ENCODE data around the gene PDE8A. TPM values are rescaled to one million over a fixed set of nuclear protein-coding genes. Genes with fewer than 3 reads are reported as not detected.

Gene PDE8A
- total and polyA plus RNA-seq, 4 donors: 11.2 to 47.5 (median 16.6) TPM

- Histone ChIP-seq H3K27ac (ENCODE audit: low read depth in 1 of 2, low read length in 2 of 2) (no peak overlapping the region), H3K36me3 (ENCODE audit: control insufficient read depth in 4 of 4, insufficient read depth in 3 of 4, low read depth in 1 of 4, low read length in 3 of 4) (no peaks in the 10 kb centered on the region), H3K4me3 (ENCODE audit: low read depth in 1 of 3, low read length in 3 of 3) (no peak overlapping the region), H3K4me1 (ENCODE audit: control insufficient read depth in 4 of 4, insufficient read depth in 4 of 4, low read length in 3 of 4) (peaks cover 0 to 4% (median 1%) of the 10 kb centered on the region in 4 donors), H3K9ac (ENCODE audit: low read depth in 1 of 2, low read length in 2 of 2) (no peak overlapping the region), H3K9me3 (ENCODE audit: control insufficient read depth in 4 of 4, low read length in 3 of 4) (no peaks in the 10 kb centered on the region), H3K27me3 (ENCODE audit: control insufficient read depth in 4 of 4, insufficient read depth in 4 of 4, low read length in 3 of 4) (no peaks in the 10 kb centered on the region)
- TF ChIP-seq SP1 (IDR thresholded peaks at IDR 0.05): no peak
- TF ChIP-seq TAF1 (conservative IDR thresholded peaks at IDR 0.05): no peak
- TF ChIP-seq ZBTB33 (IDR thresholded peaks at IDR 0.05): no peak
- TF ChIP-seq ATF3 (IDR thresholded peaks at IDR 0.05): no peak
- no peak for TF ChIP-seq NR2F2 (IDR thresholded peaks at IDR 0.05)
- no peak for TF ChIP-seq RXRA (IDR thresholded peaks at IDR 0.05)
- no peak for TF ChIP-seq YY1 (IDR thresholded peaks at IDR 0.05)
- no peak for TF ChIP-seq MAX (IDR thresholded peaks at IDR 0.05)
- no peak for TF ChIP-seq GABPA (IDR thresholded peaks at IDR 0.05 in 1 of 2, conservative IDR thresholded peaks at IDR 0.05 in 1 of 2)
- no peak for TF ChIP-seq FOXA1 (IDR thresholded peaks at IDR 0.05)
- TF ChIP-seq CTCF (IDR thresholded peaks at IDR 0.05; ENCODE audit: low read depth, low read length, missing input control): no peak
- TF ChIP-seq HNF4A (conservative IDR thresholded peaks at IDR 0.05): no peak
- no peak for DNase-seq (ENCODE audit: low spot score)
- WGBS: 86% methylated on average over 2 of the region's 2 CpGs
Observed at GRCh38 chr15:85062560-85062959, 80.9 kb downstream of the PDE8A start.

- H3K36me3 ChIP-seq (ENCODE audit: control insufficient read depth in 4 of 4, insufficient read depth in 3 of 4, low read depth in 1 of 4, low read length in 3 of 4): peaks cover 0 to 2% (median 1%) of the 10 kb centered on the region in 4 donors
- H3K4me1 ChIP-seq (ENCODE audit: control insufficient read depth in 4 of 4, insufficient read depth in 4 of 4, low read length in 3 of 4): peaks cover 0 to 4% (median 1%) of the 10 kb centered on the region in 4 donors
- no peaks in the 10 kb centered on the region for H3K9me3 ChIP-seq (ENCODE audit: control insufficient read depth in 4 of 4, low read length in 3 of 4)
- H3K9ac ChIP-seq (ENCODE audit: low read depth in 1 of 2, low read length in 2 of 2): no peak overlapping the region
- WGBS: 95% methylated on average over 2 of the region's 2 CpGs
- no peak for TF ChIP-seq ATF3 (IDR thresholded peaks at IDR 0.05)
- no peak for TF ChIP-seq HNF4G (IDR thresholded peaks at IDR 0.05)
- no peak for TF ChIP-seq RXRA (IDR thresholded peaks at IDR 0.05)
- TF ChIP-seq GABPA (IDR thresholded peaks at IDR 0.05 in 1 of 2, conservative IDR thresholded peaks at IDR 0.05 in 1 of 2): no peak
- TF ChIP-seq REST (IDR thresholded peaks at IDR 0.05): no peak
- no peak for TF ChIP-seq FOXA1 (IDR thresholded peaks at IDR 0.05)
- TF ChIP-seq CTCF (IDR thresholded peaks at IDR 0.05; ENCODE audit: low read depth, low read length, missing input control): no peak
- no peak for TF ChIP-seq SP1 (IDR thresholded peaks at IDR 0.05)
- no peak for TF ChIP-seq MAX (IDR thresholded peaks at IDR 0.05)
- no peak for TF ChIP-seq ZBTB33 (IDR thresholded peaks at IDR 0.05)
- TF ChIP-seq JUND (IDR thresholded peaks at IDR 0.05): no peak
- TF ChIP-seq HNF4A (conservative IDR thresholded peaks at IDR 0.05): no peak
- TF ChIP-seq FOXA2 (IDR thresholded peaks at IDR 0.05): no peak
- no peak for TF ChIP-seq TAF1 (conservative IDR thresholded peaks at IDR 0.05)
- TF ChIP-seq RAD21 (IDR thresholded peaks at IDR 0.05): no peak
- no peak for TF ChIP-seq NR2F2 (IDR thresholded peaks at IDR 0.05)
- no peak for TF ChIP-seq YY1 (IDR thresholded peaks at IDR 0.05)
- TF ChIP-seq EGR1 (IDR thresholded peaks at IDR 0.05; ENCODE audit: low read depth in 2 of 2): no peak
- H3K4me3 ChIP-seq (ENCODE audit: low read depth in 1 of 3, low read length in 3 of 3): no peak overlapping the region
- H3K27ac ChIP-seq (ENCODE audit: low read depth in 1 of 2, low read length in 2 of 2): no peak overlapping the region
- H3K27me3 ChIP-seq (ENCODE audit: control insufficient read depth in 4 of 4, insufficient read depth in 4 of 4, low read length in 3 of 4): no peaks in the 10 kb centered on the region
- no peak for DNase-seq (ENCODE audit: low spot score)
Observed at GRCh38 chr15:85063088-85063487, 81.4 kb downstream of the PDE8A start.
